Measurements from ENCODE around the gene HOXB4. TPM values are rescaled to one million over a fixed set of nuclear protein-coding genes. Genes with fewer than 3 reads are reported as not detected.

The HOXB4 gene
- total RNA-seq, 2 experiments from 2014 or later: 7.4 to 8.9 TPM

GRCh38 chr17:48546137-48546923 is 31.8 kb downstream of the HOXB4 start:
- H2AFZ ChIP-seq (ENCODE audit: low read length): no peak overlapping the region
- no peaks in the 10 kb centered on the region for H3K9me2 ChIP-seq (ENCODE audit: insufficient read depth, low read length)
- peaks cover 12% of the 10 kb centered on the region; the same call in 1 of the 2 replicates for H3K36me3 ChIP-seq (ENCODE audit: insufficient read depth, low read length)
- no TSS peak for BruUV-seq (replicated peaks)
- DNase-seq (ENCODE audit: low spot score): no peak
- ChIA-PET POLR2A (no interaction called here), CTCF (ENCODE audit: unreplicated experiment) (no interaction called here)
- no peaks in the 10 kb centered on the region for H4K20me1 ChIP-seq (ENCODE audit: insufficient read depth, low read length)
- no peaks in the 10 kb centered on the region for H3K4me1 ChIP-seq (ENCODE audit: insufficient read depth, low read length, poor library complexity, severe bottlenecking)
- H3K9me3 ChIP-seq (ENCODE audit: low read length): no peaks in the 10 kb centered on the region
- no peak overlapping the region for H3K4me2 ChIP-seq (ENCODE audit: low read length)
- TF ChIP-seq CTCF (conservative IDR thresholded peaks at IDR 0.05; ENCODE audit: low read length) (no peak), EZH2phosphoT487 (IDR thresholded peaks at IDR 0.05; ENCODE audit: borderline replicate concordance, low read depth, low read length) (no peak)
- no peaks in the 10 kb centered on the region for H3K79me2 ChIP-seq (ENCODE audit: insufficient read depth, low read depth, low read length)
- intact Hi-C loops (cut with micrococcal nuclease; ENCODE audit: unreplicated experiment): no loop called here
- H3K27ac ChIP-seq (ENCODE audit: low read depth, low read length, poor library complexity, severe bottlenecking): no peak overlapping the region
- no peak overlapping the region for H3K4me3 ChIP-seq (ENCODE audit: low read depth, low read length, poor library complexity, severe bottlenecking)

- H3K9me2 ChIP-seq (ENCODE audit: insufficient read depth, low read length): no peaks in the 10 kb centered on the region
- DNase-seq (ENCODE audit: low spot score): no peak
- H3K79me2 ChIP-seq (ENCODE audit: insufficient read depth, low read depth, low read length): no peaks in the 10 kb centered on the region
- peaks cover 9% of the 10 kb centered on the region; the same call in 1 of the 2 replicates for H3K36me3 ChIP-seq (ENCODE audit: insufficient read depth, low read length)
- POLR2A ChIA-PET: no interaction called here
- no peaks in the 10 kb centered on the region for H4K20me1 ChIP-seq (ENCODE audit: insufficient read depth, low read length)
- no peak overlapping the region for H3K27ac ChIP-seq (ENCODE audit: low read depth, low read length, poor library complexity, severe bottlenecking)
- TF ChIP-seq CTCF (conservative IDR thresholded peaks at IDR 0.05; ENCODE audit: low read length): no peak
- BruUV-seq (replicated peaks): no TSS peak
- intact Hi-C loops (cut with micrococcal nuclease; ENCODE audit: unreplicated experiment): no loop called here
- H2AFZ ChIP-seq (ENCODE audit: low read length): no peak overlapping the region
- H3K4me2 ChIP-seq (ENCODE audit: low read length): no peak overlapping the region
- no peaks in the 10 kb centered on the region for H3K4me1 ChIP-seq (ENCODE audit: insufficient read depth, low read length, poor library complexity, severe bottlenecking)
- H3K9me3 ChIP-seq (ENCODE audit: low read length): no peaks in the 10 kb centered on the region
- no peak overlapping the region for H3K4me3 ChIP-seq (ENCODE audit: low read depth, low read length, poor library complexity, severe bottlenecking)
- CTCF ChIA-PET (ENCODE audit: unreplicated experiment): no interaction called here
Measured at GRCh38 chr17:48545539-48545938, 32.6 kb downstream of the HOXB4 start.

GRCh38 chr17:48545022-48545375 is 33.2 kb downstream of the HOXB4 start, which contains the start of gene HOXB2:
Gene HOXB2 (minus strand): TSS chr17:48545109. CDS start chr17:48544911, 198 bp downstream.
- Histone ChIP-seq H3K9me2 (ENCODE audit: insufficient read depth, low read length) (no peaks in the 10 kb centered on the region), H2AFZ (ENCODE audit: low read length) (no peak within 1 kb of the TSS), H3K27ac (ENCODE audit: low read depth, low read length, poor library complexity, severe bottlenecking) (no peak within 1 kb of the TSS), H3K4me2 (ENCODE audit: low read length) (no peak within 1 kb of the TSS), H3K4me1 (ENCODE audit: insufficient read depth, low read length, poor library complexity, severe bottlenecking) (no peaks in the 10 kb centered on the region), H3K36me3 (ENCODE audit: insufficient read depth, low read length) (peaks cover 4% of the 10 kb centered on the region; the same call in 1 of the 2 replicates), H3K9me3 (ENCODE audit: low read length) (no peaks in the 10 kb centered on the region), H3K79me2 (ENCODE audit: insufficient read depth, low read depth, low read length) (no peaks in the 10 kb centered on the region), H3K4me3 (ENCODE audit: low read depth, low read length, poor library complexity, severe bottlenecking) (no peak within 1 kb of the TSS), H4K20me1 (ENCODE audit: insufficient read depth, low read length) (no peaks in the 10 kb centered on the region)
- ChIA-PET POLR2A (no interaction called here), CTCF (ENCODE audit: unreplicated experiment) (no interaction called here)
- intact Hi-C loops (cut with micrococcal nuclease; ENCODE audit: unreplicated experiment): no loop called here
- BruUV-seq (replicated peaks): no TSS peak
- TF ChIP-seq EZH2phosphoT487 (IDR thresholded peaks at IDR 0.05; ENCODE audit: borderline replicate concordance, low read depth, low read length) (no peak), CTCF (conservative IDR thresholded peaks at IDR 0.05; ENCODE audit: low read length) (no peak)
- no peak for DNase-seq (ENCODE audit: low spot score)

Measured in OCI-LY7 (cell line).